Measurements from ENCODE around the gene GPATCH4. TPM values are rescaled to one million over a fixed set of nuclear protein-coding genes. Genes with fewer than 3 reads are reported as not detected.

GPATCH4 gene
- total RNA-seq, 1 experiment from 2014 or later: 39.4 TPM

- no peaks in the 10 kb centered on the region for H4K20me1 ChIP-seq (ENCODE audit: insufficient read depth)
- H3K4me2 ChIP-seq (ENCODE audit: low read length): no peak overlapping the region
- no peaks in the 10 kb centered on the region for H3K79me2 ChIP-seq (ENCODE audit: insufficient read depth, low read length)
- H3K36me3 ChIP-seq (ENCODE audit: control insufficient read depth in 1 of 2, insufficient read depth in 2 of 2, low read length in 2 of 2): peaks cover 8 to 13% of the 10 kb centered on the region in 2 experiments; a peak in 3 of 4 replicates
- H3K9me2 ChIP-seq (ENCODE audit: insufficient read depth): no peaks in the 10 kb centered on the region
- no peak overlapping the region for H2AFZ ChIP-seq (ENCODE audit: low read depth, low read length, poor library complexity, severe bottlenecking)
- H3K4me1 ChIP-seq (ENCODE audit: control insufficient read depth in 1 of 2, insufficient read depth in 2 of 2, low read length in 2 of 2): no peaks in the 10 kb centered on the region
- DNase-seq (ENCODE audit: low read depth, low spot score): no peak
- H3K4me3 ChIP-seq (replicated peaks in 1 of 2; ENCODE audit: low read depth in 1 of 2, low read length in 2 of 2): no peak overlapping the region
- no peak overlapping the region for H3K27ac ChIP-seq (ENCODE audit: low read depth, low read length)
- ChIA-PET RAD21 (ENCODE audit: low non-redundant PET in 1 of 2, low total read pairs in 2 of 2, uncharacterized antibody in 2 of 2, unreplicated experiment in 2 of 2) (no interaction called here), CTCF (no interaction called here), POLR2A (no interaction called here)
- BruUV-seq (replicated peaks): no TSS peak
- no peaks in the 10 kb centered on the region for H3K27me3 ChIP-seq (ENCODE audit: insufficient read depth, low read length)
- TF ChIP-seq REST (IDR thresholded peaks at IDR 0.05; ENCODE audit: low read depth) (no peak), TCF7L2 (IDR thresholded peaks at IDR 0.05; ENCODE audit: borderline replicate concordance, extremely low read depth, insufficient read depth, insufficient read length) (no peak), FOSL1 (IDR thresholded peaks at IDR 0.05; ENCODE audit: low read depth) (no peak), ATF3 (IDR thresholded peaks at IDR 0.05) (no peak), EZH2 (IDR thresholded peaks at IDR 0.05) (no peak), SP1 (IDR thresholded peaks at IDR 0.05; ENCODE audit: low read depth) (no peak), ZNF274 (IDR thresholded peaks at IDR 0.05; ENCODE audit: low read depth, low read length) (no peak), ZBTB33 (IDR thresholded peaks at IDR 0.05; ENCODE audit: extremely low read depth, insufficient replicate concordance, low read length) (no peak), CEBPB (IDR thresholded peaks at IDR 0.05; ENCODE audit: low read depth) (no peak), EZH2phosphoT487 (IDR thresholded peaks at IDR 0.05; ENCODE audit: borderline replicate concordance) (no peak), EGR1 (IDR thresholded peaks at IDR 0.05; ENCODE audit: low read depth) (no peak), CTCF (IDR thresholded peaks at IDR 0.05 in 2 of 3, conservative IDR thresholded peaks at IDR 0.05 in 1 of 3; ENCODE audit: borderline replicate concordance in 1 of 3, insufficient read depth in 1 of 3, low read depth in 2 of 3, low read length in 2 of 3) (no peak), POLR2AphosphoS5 (IDR thresholded peaks at IDR 0.05; ENCODE audit: low read depth, low read length) (no peak), SIN3A (IDR thresholded peaks at IDR 0.05; ENCODE audit: low read depth) (no peak), CBX3 (IDR thresholded peaks at IDR 0.05; ENCODE audit: low read depth) (no peak), SRF (IDR thresholded peaks at IDR 0.05; ENCODE audit: low read depth) (no peak)
- H3K9ac ChIP-seq (ENCODE audit: low read length): no peak overlapping the region
- intact Hi-C loops (cut with micrococcal nuclease): no loop called here
- no peak for ATAC-seq
- H3K9me3 ChIP-seq (ENCODE audit: control insufficient read depth in 1 of 2, insufficient read depth in 1 of 2, low read depth in 1 of 2, low read length in 2 of 2): no peaks in the 10 kb centered on the region
Measured at GRCh38 chr1:156544592-156545102, 56.6 kb downstream of the GPATCH4 start.

All from HCT116 (cell line).